ENCODE results near the gene ENPP7.

- TF ChIP-seq POLR2A (IDR thresholded peaks at IDR 0.05; ENCODE audit: low read depth, low read length) (no peak), TAF1 (IDR thresholded peaks at IDR 0.05; ENCODE audit: borderline replicate concordance, low read depth, low read length) (no peak), POLR2AphosphoS5 (IDR thresholded peaks at IDR 0.05; ENCODE audit: low read depth, low read length) (no peak)
Measured at GRCh38 chr17:79776376-79777119, 45.8 kb downstream of the ENPP7 start.
